Fibroblast of villous mesenchyme (primary cell): ENCODE measurements around the gene HSP90B1. TPM values are rescaled to one million over a fixed set of nuclear protein-coding genes. Genes with fewer than 3 reads are reported as not detected.
A peak's percentile ranks its signal among the peaks of the same experiment; 100 is the strongest.

Experiments used
- DNase-seq: peaks from one replicate; pipeline ENCODE4 v3.0.0-alpha.2; 2010; ENCODE audit warnings: low read depth
- H3K4me3 ChIP-seq: 2 replicates; pipeline ENCODE4 v1.5.1; 2011; ENCODE audit warnings: low read depth, mild to moderate bottlenecking, low read length
- CTCF ChIP-seq: IDR thresholded peaks from 2 replicates; pipeline ENCODE4 v1.5.1; 2012; ENCODE audit warnings: low read depth, mild to moderate bottlenecking, low read length; ENCODE audit not compliant: insufficient read depth
- total RNA-seq: library from RNA; depleted of rRNA; stranded (reverse); fragments of >200 nt; gene quantifications from 2 replicates; pipeline ENCODE4 v1.2.3, GENCODE V29; 2012

Gene HSP90B1
- total RNA-seq, 1 donor: 702 TPM

GRCh38 chr12:103944964-103945363, 14.8 kb downstream of the HSP90B1 start:
- no peak for TF ChIP-seq CTCF
- H3K4me3 ChIP-seq: no peak overlapping the region
- DNase-seq: no peak

- TF ChIP-seq CTCF: no peak
- H3K4me3 ChIP-seq: no peak overlapping the region
- DNase-seq: no peak
Measured at GRCh38 chr12:103947871-103948555, 17.8 kb downstream of the HSP90B1 start.

GRCh38 chr12:103948746-103949406, 18.7 kb downstream of the HSP90B1 start:
- no peak overlapping the region for H3K4me3 ChIP-seq
- DNase-seq: no peak

GRCh38 chr12:103952497-103952896, 22.3 kb downstream of the HSP90B1 start:
- no peak for TF ChIP-seq CTCF
- DNase-seq: no peak
- H3K4me3 ChIP-seq: no peak overlapping the region

More at GRCh38 chr12:103948746-103949406, 18.7 kb downstream of the HSP90B1 start:
- TF ChIP-seq CTCF: no peak

GRCh38 chr12:103955811-103956508, 25.8 kb downstream of the HSP90B1 start:
- H3K4me3 ChIP-seq: peak overlapping the region; percentile 82
- TF ChIP-seq CTCF: no peak
- no peak for DNase-seq

GRCh38 chr12:103956509-103957027, 26.4 kb downstream of the HSP90B1 start:
- no peak for TF ChIP-seq CTCF
- H3K4me3 ChIP-seq: peak overlapping the region; percentile 82
- no peak for DNase-seq
